Nephron (organoid): ENCODE measurements around the gene PPM1B.
A peak's percentile ranks its signal among the peaks of the same experiment; 100 is the strongest.
"Not testable (repeated sequence)": the region's sequence is repeated elsewhere in the genome, so short reads cannot be mapped to it uniquely, and the experiment has no call there.

ENCODE experiments used
- H3K27ac Mint-ChIP-seq, 3 experiments: 2 replicates each; pipeline ENCODE4 v1.8.0; 2020; ENCODE audit warnings: mixed read lengths in 3 of 3, mild to moderate bottlenecking in 2 of 3, moderate library complexity in 1 of 3
- H3K27me3 Mint-ChIP-seq: 2 replicates; pipeline ENCODE4 v1.8.0; 2021; ENCODE audit warnings: low read depth, mild to moderate bottlenecking, moderate library complexity, mixed read lengths
- H3K36me3 Mint-ChIP-seq: 2 replicates; pipeline ENCODE4 v1.8.0; 2020; ENCODE audit warnings: low read depth, mixed read lengths
- H3K4me1 Mint-ChIP-seq: 2 replicates; pipeline ENCODE4 v1.8.0; 2020; ENCODE audit warnings: mixed read lengths
- H3K4me3 Mint-ChIP-seq, 3 experiments: 2 replicates each; pipeline ENCODE4 v1.8.0; 2020; ENCODE audit warnings: mild to moderate bottlenecking in 3 of 3, mixed read lengths in 3 of 3, moderate library complexity in 2 of 3
- H3K9me3 Mint-ChIP-seq: 2 replicates; pipeline ENCODE4 v1.8.0; 2020; ENCODE audit warnings: mixed read lengths
- CTCF ChIP-seq, 3 experiments: fragments of 200-600 bp; sonication (generic); IDR thresholded peaks; one replicate each; pipeline ENCODE4 v1.5.0; 2021; ENCODE audit warnings: antibody characterized with exemption in 3 of 3; ENCODE audit not compliant: unreplicated experiment in 3 of 3

The PPM1B gene

DNA sequence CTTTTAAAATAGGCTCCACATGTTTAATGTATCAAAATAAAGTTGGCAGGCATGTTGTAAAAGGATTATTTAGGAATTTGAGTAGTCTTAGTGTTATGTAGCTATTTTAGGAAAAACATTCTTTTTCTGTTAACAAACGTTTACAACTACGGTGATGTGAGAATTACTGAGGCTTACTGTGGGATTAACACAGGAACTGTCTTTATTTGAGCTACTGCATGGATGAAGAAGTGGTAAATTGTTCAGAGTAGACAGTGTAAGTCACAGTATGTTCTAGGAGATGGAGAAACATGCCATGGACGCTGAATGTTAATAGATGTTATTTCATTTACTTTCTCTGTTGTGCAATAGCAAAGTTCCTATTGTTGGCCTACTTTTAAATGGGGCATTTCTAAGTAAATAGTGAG, 1.6 kb downstream of the PPM1B start:
- H3K36me3 Mint-ChIP-seq = peaks cover 5% of the 10 kb centered on the region
- peak overlapping the region; percentile 88 to 97 (median 93) for H3K4me3 Mint-ChIP-seq
- H3K27ac Mint-ChIP-seq = peak overlapping the region; percentile 92 to 93 (median 93)
- TF ChIP-seq CTCF (IDR thresholded peaks at IDR 0.05; ENCODE audit: unreplicated experiment in 3 of 3) = no peak
- no peaks in the 10 kb centered on the region for H3K27me3 Mint-ChIP-seq
- H3K9me3 Mint-ChIP-seq = peaks cover 9% of the 10 kb centered on the region
- peaks cover 14% of the 10 kb centered on the region for H3K4me1 Mint-ChIP-seq

DNA sequence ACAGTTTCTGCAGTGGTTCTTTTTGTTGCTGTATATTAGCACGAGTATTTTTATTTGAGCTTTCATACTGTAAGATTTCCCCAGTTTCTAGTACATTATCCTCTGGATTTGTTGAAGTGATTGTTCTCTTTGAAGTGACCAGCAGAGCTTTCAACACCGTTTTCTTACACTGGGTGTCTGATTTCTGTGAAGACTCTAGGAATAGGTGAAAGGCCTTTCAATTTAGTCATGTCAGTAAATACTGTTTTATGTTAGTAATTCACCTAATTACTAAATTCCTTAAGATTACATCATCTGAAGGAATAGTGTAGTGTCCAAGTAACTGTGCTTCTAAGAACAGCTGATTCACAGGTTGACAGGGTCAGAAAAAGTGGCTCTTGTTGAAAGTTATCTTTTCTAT, 2.3 kb downstream of the PPM1B start:
- Mint-ChIP-seq H3K9me3 (peaks cover 9% of the 10 kb centered on the region), H3K27me3 (no peaks in the 10 kb centered on the region), H3K36me3 (peaks cover 5% of the 10 kb centered on the region), H3K4me1 (peaks cover 14% of the 10 kb centered on the region), H3K27ac (peak overlapping the region; percentile 66 to 93 (median 92)), H3K4me3 (peak overlapping the region; percentile 86 to 93 (median 88))
- TF ChIP-seq CTCF (IDR thresholded peaks at IDR 0.05; ENCODE audit: unreplicated experiment in 3 of 3) = no peak

DNA sequence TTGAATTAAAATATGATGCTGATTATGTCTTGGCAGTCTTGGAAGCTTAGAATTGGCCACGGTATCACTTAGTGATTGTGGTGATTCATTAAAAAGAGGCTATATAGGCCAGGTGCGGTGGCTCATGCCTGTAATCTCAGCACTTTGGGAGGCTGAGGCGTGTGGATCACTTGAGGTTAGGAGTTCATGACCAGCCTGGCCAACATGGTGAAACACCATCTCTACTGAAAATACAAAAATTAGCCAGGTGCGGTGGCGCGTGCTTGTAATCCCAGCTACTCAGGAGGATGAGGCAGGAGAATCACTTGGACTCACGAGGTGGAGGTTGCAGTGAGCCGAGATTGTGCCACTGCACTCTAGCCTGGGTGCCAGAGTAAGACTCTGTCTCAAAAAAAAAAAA, 2.8 kb downstream of the PPM1B start:
- not testable (repeated sequence) for H3K9me3 Mint-ChIP-seq, H3K36me3 Mint-ChIP-seq, H3K27me3 Mint-ChIP-seq
- H3K4me1 Mint-ChIP-seq = peaks cover 14% of the 10 kb centered on the region
- H3K27ac Mint-ChIP-seq = peak overlapping the region in 1 of 3 experiments; percentile 93
- H3K4me3 Mint-ChIP-seq = peak overlapping the region; percentile 86 to 93 (median 88)

GRCh38 chr2:44172576-44172975, 3.9 kb downstream of the PPM1B start:
- Mint-ChIP-seq H3K36me3 (peaks cover 4% of the 10 kb centered on the region), H3K4me3 (no peak overlapping the region), H3K27me3 (no peaks in the 10 kb centered on the region), H3K9me3 (peaks cover 4% of the 10 kb centered on the region), H3K27ac (no peak overlapping the region), H3K4me1 (peaks cover 14% of the 10 kb centered on the region)
- no peak for TF ChIP-seq CTCF (IDR thresholded peaks at IDR 0.05; ENCODE audit: unreplicated experiment in 3 of 3)

- Mint-ChIP-seq H3K27ac (no peak overlapping the region), H3K9me3 (no peaks in the 10 kb centered on the region), H3K36me3 (peaks cover 16% of the 10 kb centered on the region), H3K27me3 (no peaks in the 10 kb centered on the region), H3K4me3 (no peak overlapping the region), H3K4me1 (no peaks in the 10 kb centered on the region)
- TF ChIP-seq CTCF (IDR thresholded peaks at IDR 0.05; ENCODE audit: unreplicated experiment in 3 of 3) = no peak
These were observed 10.3 kb downstream of the PPM1B start for GRCh38 chr2:44178950-44179349.

DNA sequence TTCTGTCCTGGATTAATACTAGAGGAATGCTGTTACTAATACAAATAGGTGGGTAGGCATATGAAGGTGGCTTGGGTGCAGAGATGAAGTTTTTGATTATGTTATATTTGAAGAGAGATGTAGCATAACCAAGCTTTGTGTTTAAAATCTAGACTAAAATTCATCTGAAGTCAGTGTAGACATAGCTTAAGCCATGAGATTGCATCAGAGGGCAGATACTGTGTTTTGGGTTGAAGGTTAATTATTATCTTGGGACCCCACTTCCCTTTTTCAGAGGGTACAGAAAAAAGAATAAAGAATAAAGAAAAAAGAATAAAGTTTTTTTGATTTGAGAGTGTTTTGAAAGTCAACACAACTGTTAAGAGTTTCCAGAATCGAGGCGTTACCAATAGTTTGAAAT, 13.0 kb downstream of the PPM1B start:
- Mint-ChIP-seq H3K27ac (no peak overlapping the region), H3K27me3 (no peaks in the 10 kb centered on the region), H3K9me3 (no peaks in the 10 kb centered on the region), H3K4me3 (no peak overlapping the region), H3K36me3 (peaks cover 16% of the 10 kb centered on the region), H3K4me1 (peaks cover 5% of the 10 kb centered on the region)
- no peak for TF ChIP-seq CTCF (IDR thresholded peaks at IDR 0.05; ENCODE audit: unreplicated experiment in 3 of 3)
